NCI-H748 treated with DMSO at 0.1 percent for 48 hours (cell line): ENCODE measurements around the gene TEX44.

Source experiments
- DNase-seq: peaks from one replicate; lab custom pipeline; 2025; lab: John Stamatoyannopoulos, UW

The TEX44 gene

GRCh38 chr2:231605607-231606091 is 13.0 kb downstream of the TEX44 start:
- no peak for DNase-seq

GRCh38 chr2:231606941-231607340 is 14.3 kb downstream of the TEX44 start:
- DNase-seq: no peak

- DNase-seq: no peak
Measured at GRCh38 chr2:231611273-231612108, 18.8 kb downstream of the TEX44 start.

GRCh38 chr2:231612109-231612455 is 19.4 kb downstream of the TEX44 start:
- no peak for DNase-seq

- DNase-seq: peak; percentile 57
Measured at GRCh38 chr2:231612456-231613330, 20.0 kb downstream of the TEX44 start.

- DNase-seq: no peak
Measured at GRCh38 chr2:231613331-231613662, 20.6 kb downstream of the TEX44 start.

GRCh38 chr2:231613663-231614558 is 21.2 kb downstream of the TEX44 start:
- peak; percentile 52 for DNase-seq

GRCh38 chr2:231614559-231615057 is 21.9 kb downstream of the TEX44 start:
- DNase-seq: no peak

GRCh38 chr2:231615058-231615671 is 22.5 kb downstream of the TEX44 start:
- DNase-seq: no peak

GRCh38 chr2:231616296-231616695 is 23.6 kb downstream of the TEX44 start:
- DNase-seq: no peak

GRCh38 chr2:231617059-231617926 is 24.6 kb downstream of the TEX44 start:
- DNase-seq: no peak

GRCh38 chr2:231621051-231621879 is 28.6 kb downstream of the TEX44 start:
- DNase-seq: no peak

GRCh38 chr2:231622963-231623362 is 30.3 kb downstream of the TEX44 start:
- no peak for DNase-seq

GRCh38 chr2:231626449-231626848 is 33.8 kb downstream of the TEX44 start:
- DNase-seq: no peak

GRCh38 chr2:231627384-231628120 is 34.9 kb downstream of the TEX44 start:
- DNase-seq: no peak

- no peak for DNase-seq
Measured at GRCh38 chr2:231632559-231633142, 40.0 kb downstream of the TEX44 start.

- no peak for DNase-seq
Measured at GRCh38 chr2:231633241-231633976, 40.7 kb downstream of the TEX44 start.

GRCh38 chr2:231634412-231634811 is 41.7 kb downstream of the TEX44 start:
- no peak for DNase-seq
